Activated CD8-positive, alpha-beta T cell treated with anti-CD3 and anti-CD28 coated beads for 36 hours (primary cell): ENCODE data around the gene KLHL42. TPM values are rescaled to one million over a fixed set of nuclear protein-coding genes. Genes with fewer than 3 reads are reported as not detected.
"Not testable (repeated sequence)": the region's sequence is repeated elsewhere in the genome, so short reads cannot be mapped to it uniquely, and the experiment has no call there.

ENCODE experiments used
- ATAC-seq: fragments of 200-7000 bp; cut with Tn5 transposase; one replicate; pipeline ENCODE4 v1.10.0; 2021; ENCODE audit warnings: mild to moderate bottlenecking, moderate library complexity
- CTCF ChIA-PET: fragments of 350-600 bp; sonication (Branson Sonifier 250); formaldehyde crosslinking; loops from one replicate; lab custom pipeline; 2021; ENCODE audit warnings: antibody characterized with exemption; lab: Charles Lee
- POLR2A ChIA-PET: fragments of 350-600 bp; sonication (Branson Sonifier 250); formaldehyde crosslinking; loops from one replicate; lab custom pipeline; 2021; ENCODE audit warnings: antibody characterized with exemption; lab: Charles Lee
- DNase-seq: peaks from one replicate; pipeline ENCODE4 v3.0.0-alpha.2; 2020
- H3K27ac Mint-ChIP-seq: one replicate; pipeline ENCODE4 v1.8.0; 2021; ENCODE audit warnings: mild to moderate bottlenecking, mixed read lengths
- H3K27me3 Mint-ChIP-seq: one replicate; pipeline ENCODE4 v1.8.0; 2021; ENCODE audit warnings: mixed read lengths
- H3K36me3 Mint-ChIP-seq: one replicate; pipeline ENCODE4 v1.8.0; 2021; ENCODE audit warnings: low read depth, mixed read lengths
- H3K4me1 Mint-ChIP-seq: one replicate; pipeline ENCODE4 v1.8.0; 2021; ENCODE audit warnings: low read depth, mixed read lengths
- H3K4me3 Mint-ChIP-seq: one replicate; pipeline ENCODE4 v1.8.0; 2021; ENCODE audit warnings: mild to moderate bottlenecking, moderate library complexity, mixed read lengths
- H3K9me3 Mint-ChIP-seq: one replicate; pipeline ENCODE4 v1.8.0; 2021; ENCODE audit warnings: mixed read lengths
- intact Hi-C: fragments of 100-400 bp; cut with micrococcal nuclease; formaldehyde crosslinking; loops from one replicate; pipeline ENCODE4 v1.10.0; 2022
- total RNA-seq, 2 experiments: library from RNA; stranded (reverse); gene quantifications; one replicate each; pipeline ENCODE4 v1.2.3, GENCODE V29; 2021
- TF ChIP-seq, protein P1 (sequence below): fragments of 200-600 bp; IDR thresholded peaks from one replicate; pipeline ENCODE4 v1.8.0; 2022; ENCODE audit warnings: antibody characterized with exemption, mild to moderate bottlenecking

Gene KLHL42, protein sequence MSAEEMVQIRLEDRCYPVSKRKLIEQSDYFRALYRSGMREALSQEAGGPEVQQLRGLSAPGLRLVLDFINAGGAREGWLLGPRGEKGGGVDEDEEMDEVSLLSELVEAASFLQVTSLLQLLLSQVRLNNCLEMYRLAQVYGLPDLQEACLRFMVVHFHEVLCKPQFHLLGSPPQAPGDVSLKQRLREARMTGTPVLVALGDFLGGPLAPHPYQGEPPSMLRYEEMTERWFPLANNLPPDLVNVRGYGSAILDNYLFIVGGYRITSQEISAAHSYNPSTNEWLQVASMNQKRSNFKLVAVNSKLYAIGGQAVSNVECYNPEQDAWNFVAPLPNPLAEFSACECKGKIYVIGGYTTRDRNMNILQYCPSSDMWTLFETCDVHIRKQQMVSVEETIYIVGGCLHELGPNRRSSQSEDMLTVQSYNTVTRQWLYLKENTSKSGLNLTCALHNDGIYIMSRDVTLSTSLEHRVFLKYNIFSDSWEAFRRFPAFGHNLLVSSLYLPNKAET
- total RNA-seq = 10 to 100 TPM; 10.2 to 11.3 TPM

DNA sequence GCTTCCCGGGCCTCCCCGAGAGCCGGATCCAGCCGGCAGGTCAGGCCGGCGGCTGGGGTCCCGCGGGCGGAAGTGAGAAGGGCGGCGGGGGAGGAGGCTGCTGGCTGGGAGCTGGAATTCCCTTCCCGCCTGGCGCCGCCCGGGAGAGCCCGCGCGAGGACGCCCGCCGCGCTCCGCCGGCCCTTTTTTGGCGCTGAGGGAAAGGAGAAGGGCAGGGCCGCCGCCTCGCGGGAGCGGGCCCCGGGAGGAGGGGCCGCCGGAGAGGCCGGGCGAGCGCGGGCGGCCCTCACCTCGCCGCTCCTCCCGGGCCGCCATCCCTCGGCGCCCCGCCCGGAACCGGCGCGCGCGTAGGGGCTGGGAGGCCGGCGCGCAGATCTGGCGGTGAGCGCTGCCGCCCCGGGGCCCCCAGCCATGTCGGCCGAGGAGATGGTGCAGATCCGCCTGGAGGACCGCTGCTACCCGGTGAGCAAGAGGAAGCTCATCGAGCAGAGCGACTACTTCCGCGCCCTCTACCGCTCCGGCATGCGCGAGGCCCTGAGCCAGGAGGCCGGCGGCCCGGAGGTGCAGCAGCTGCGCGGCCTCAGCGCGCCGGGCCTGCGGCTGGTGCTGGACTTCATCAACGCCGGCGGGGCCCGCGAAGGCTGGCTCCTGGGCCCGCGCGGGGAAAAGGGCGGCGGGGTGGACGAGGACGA, at the start of gene KLHL42, which contains the start of gene MANSC4:
KLHL42 (plus strand) TSS at position 314 of the 692 bp plus-strand sequence; CDS start at position 412, 98 bp downstream.
MANSC4 (minus strand) TSS at position 317 of the 692 bp plus-strand sequence. CDS start 8,960 bp downstream, outside the sequence.
- ATAC-seq (peak; percentile 78), DNase-seq (peak; percentile 67)
- intact Hi-C loops = no loop called here
- Mint-ChIP-seq H3K27ac (peak within 1 kb of the TSS; percentile 84), H3K27me3 (no peaks in the 10 kb centered on the region), H3K4me3 (peak within 1 kb of the TSS; percentile 83), H3K36me3 (peaks cover 27% of the 10 kb centered on the region), H3K9me3 (no peaks in the 10 kb centered on the region), H3K4me1 (peaks cover 33% of the 10 kb centered on the region)
- ChIA-PET CTCF (interaction anchor here (0.5 to 2.3 kb wide), 9 partner anchors 8 to 558 kb away, joined by 3 to 11 read pairs (median 4); no protein-coding TSS in a partner anchor), POLR2A (interaction anchor here (0.6 to 2.9 kb wide), 13 partner anchors 9 to 84 kb away, joined by 3 to 19 read pairs (median 3); no protein-coding TSS in a partner anchor)
- TF ChIP-seq, protein P1, sequence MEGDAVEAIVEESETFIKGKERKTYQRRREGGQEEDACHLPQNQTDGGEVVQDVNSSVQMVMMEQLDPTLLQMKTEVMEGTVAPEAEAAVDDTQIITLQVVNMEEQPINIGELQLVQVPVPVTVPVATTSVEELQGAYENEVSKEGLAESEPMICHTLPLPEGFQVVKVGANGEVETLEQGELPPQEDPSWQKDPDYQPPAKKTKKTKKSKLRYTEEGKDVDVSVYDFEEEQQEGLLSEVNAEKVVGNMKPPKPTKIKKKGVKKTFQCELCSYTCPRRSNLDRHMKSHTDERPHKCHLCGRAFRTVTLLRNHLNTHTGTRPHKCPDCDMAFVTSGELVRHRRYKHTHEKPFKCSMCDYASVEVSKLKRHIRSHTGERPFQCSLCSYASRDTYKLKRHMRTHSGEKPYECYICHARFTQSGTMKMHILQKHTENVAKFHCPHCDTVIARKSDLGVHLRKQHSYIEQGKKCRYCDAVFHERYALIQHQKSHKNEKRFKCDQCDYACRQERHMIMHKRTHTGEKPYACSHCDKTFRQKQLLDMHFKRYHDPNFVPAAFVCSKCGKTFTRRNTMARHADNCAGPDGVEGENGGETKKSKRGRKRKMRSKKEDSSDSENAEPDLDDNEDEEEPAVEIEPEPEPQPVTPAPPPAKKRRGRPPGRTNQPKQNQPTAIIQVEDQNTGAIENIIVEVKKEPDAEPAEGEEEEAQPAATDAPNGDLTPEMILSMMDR = no peak

DNA sequence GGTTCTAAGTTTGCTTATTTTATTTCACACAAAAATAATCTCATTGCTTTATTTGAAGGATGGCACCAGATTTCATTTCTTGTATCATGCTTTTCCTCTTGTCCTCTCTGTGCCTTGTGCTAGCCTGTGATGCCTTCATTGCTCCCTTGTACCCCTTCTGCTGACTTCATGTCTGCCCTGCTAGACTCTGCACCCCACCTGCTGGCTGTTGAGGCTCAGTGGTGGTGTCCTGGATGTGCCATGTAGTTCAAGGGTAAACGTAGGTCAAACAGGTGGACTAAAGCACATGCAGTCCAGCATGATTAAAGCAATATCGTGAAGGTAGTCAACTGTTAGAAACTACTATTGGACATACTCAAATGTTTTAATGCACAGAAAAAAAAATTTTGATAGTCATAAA, 47.8 kb upstream of the KLHL42 start:
- DNase-seq = peak; percentile 12
- H3K4me3 Mint-ChIP-seq = no peak overlapping the region
- intact Hi-C loops = loop anchor here (5.0 kb wide), 1 partner anchor 210 kb away; no protein-coding TSS in a partner anchor

DNA sequence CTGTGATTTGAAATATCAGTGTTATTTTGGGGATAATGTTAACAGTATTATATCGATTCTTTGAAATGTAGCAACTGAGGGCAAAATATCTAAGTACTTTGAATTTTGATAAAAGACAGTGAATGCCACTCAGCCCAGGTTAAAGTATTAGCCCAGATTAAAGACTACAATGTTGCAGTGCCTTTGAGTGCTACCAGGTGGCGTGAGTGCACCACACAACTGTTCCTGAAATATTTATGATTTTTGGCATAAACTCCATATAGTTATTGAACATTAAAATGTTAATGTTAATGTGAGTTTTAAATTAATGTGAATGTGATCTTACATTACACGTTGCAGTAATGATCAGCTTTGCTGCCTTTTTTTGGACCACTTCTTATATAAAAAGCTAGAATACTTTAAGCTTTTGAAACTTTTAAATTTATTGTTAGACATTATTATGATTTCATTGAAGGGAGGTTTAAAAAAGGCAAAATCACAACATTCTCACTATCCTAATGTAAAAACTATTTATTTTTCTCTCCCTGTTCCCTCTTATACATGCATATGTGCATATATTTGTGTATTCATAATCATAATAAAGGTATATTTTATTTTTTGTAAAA, 46.9 kb upstream of the KLHL42 start:
- Mint-ChIP-seq H3K4me3 (no peak overlapping the region), H3K9me3 (no peaks in the 10 kb centered on the region), H3K36me3 (peaks cover 25% of the 10 kb centered on the region), H3K27ac (no peak overlapping the region), H3K27me3 (no peaks in the 10 kb centered on the region), H3K4me1 (no peaks in the 10 kb centered on the region)
- ATAC-seq (peak; percentile 79), DNase-seq (peak; percentile 47)
- POLR2A ChIA-PET = interaction anchor here (0.6 to 1.0 kb wide), 2 partner anchors 88 to 325 kb away, joined by 3 to 5 read pairs; no protein-coding TSS in a partner anchor
- intact Hi-C loops = loop anchor here (1.0 to 5.0 kb wide), 2 partner anchors 88 to 209 kb away; no protein-coding TSS in a partner anchor
- TF ChIP-seq, protein P1 = peak; percentile 82
- CTCF ChIA-PET = interaction anchor here (0.7 to 7.4 kb wide), 19 partner anchors 8 to 237 kb away, joined by 3 to 65 read pairs (median 4); no protein-coding TSS in a partner anchor

More for the DNA sequence above, 47.8 kb upstream of the KLHL42 start:
- ChIA-PET CTCF (interaction anchor here (0.5 to 7.4 kb wide), 17 partner anchors 8 to 238 kb away, joined by 3 to 65 read pairs (median 4); no protein-coding TSS in a partner anchor), POLR2A (interaction anchor here (1.0 kb wide), 1 partner anchor 89 kb away, joined by 3 read pairs; no protein-coding TSS in a partner anchor)
- Mint-ChIP-seq H3K4me1 (no peaks in the 10 kb centered on the region), H3K9me3 (no peaks in the 10 kb centered on the region), H3K27me3 (no peaks in the 10 kb centered on the region), H3K36me3 (peaks cover 22% of the 10 kb centered on the region), H3K27ac (no peak overlapping the region)
- no peak for ATAC-seq
- TF ChIP-seq, protein P1 = no peak

DNA sequence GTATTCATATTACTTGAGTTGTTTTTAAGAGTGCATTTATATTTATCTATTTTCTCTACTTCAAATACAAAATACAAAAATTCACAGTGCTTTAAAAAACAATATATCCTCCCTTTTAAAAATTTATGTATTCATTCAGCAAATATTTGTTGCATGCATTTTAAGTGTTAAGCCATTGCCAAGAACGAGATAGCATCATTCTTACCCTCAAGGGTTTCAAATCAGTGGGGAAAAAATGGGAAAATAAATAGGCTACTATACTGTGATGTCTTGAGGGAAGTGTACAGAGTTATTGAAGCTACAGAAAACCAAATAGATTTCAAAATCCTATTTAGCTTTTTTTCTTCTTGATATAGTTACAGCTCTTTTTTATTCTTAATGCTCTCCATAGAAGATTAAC, 46.2 kb upstream of the KLHL42 start:
- intact Hi-C loops = loop anchor here (1.0 to 5.0 kb wide), 2 partner anchors 88 to 209 kb away; no protein-coding TSS in a partner anchor
- no peak for DNase-seq
- H3K4me3 Mint-ChIP-seq = no peak overlapping the region
- H3K9me3 Mint-ChIP-seq = no peaks in the 10 kb centered on the region
- ChIA-PET POLR2A (interaction anchor here (0.6 kb wide), 1 partner anchor 324 kb away, joined by 5 read pairs; no protein-coding TSS in a partner anchor), CTCF (interaction anchor here (0.7 to 7.4 kb wide), 13 partner anchors 8 to 236 kb away, joined by 3 to 65 read pairs (median 6); no protein-coding TSS in a partner anchor)
- TF ChIP-seq, protein P1 = no peak
- peaks cover 24% of the 10 kb centered on the region for H3K36me3 Mint-ChIP-seq
- H3K27me3 Mint-ChIP-seq = no peaks in the 10 kb centered on the region
- no peak overlapping the region for H3K27ac Mint-ChIP-seq
- no peak for ATAC-seq
- peaks cover under 1% of the 10 kb centered on the region for H3K4me1 Mint-ChIP-seq

DNA sequence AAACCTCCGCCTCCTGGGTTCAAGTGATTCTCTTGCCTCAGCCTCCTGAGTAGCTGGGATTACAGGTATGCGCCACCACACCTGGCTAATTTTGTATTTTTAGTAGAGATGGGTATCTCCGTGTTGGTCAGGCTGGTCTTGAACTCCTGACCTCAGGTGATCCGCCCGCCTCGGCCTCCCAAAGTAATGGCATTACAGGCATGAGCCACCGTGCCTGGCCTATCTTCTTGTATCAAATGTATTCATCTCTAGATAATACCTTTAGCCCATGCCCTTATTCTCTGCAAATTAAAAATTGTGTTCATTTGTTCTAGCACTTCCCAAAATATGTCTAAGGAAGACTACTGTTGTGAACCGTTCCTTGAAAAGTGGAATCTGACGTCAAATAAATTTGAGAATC, 45.7 kb upstream of the KLHL42 start:
- ATAC-seq, H3K27ac Mint-ChIP-seq, H3K4me1 Mint-ChIP-seq, H3K9me3 Mint-ChIP-seq, DNase-seq, H3K27me3 Mint-ChIP-seq, POLR2A ChIA-PET, H3K4me3 Mint-ChIP-seq: not testable (repeated sequence)
- intact Hi-C loops = loop anchor here (5.0 kb wide), 1 partner anchor 208 kb away; no protein-coding TSS in a partner anchor
- peaks cover 24% of the 10 kb centered on the region for H3K36me3 Mint-ChIP-seq
- CTCF ChIA-PET = interaction anchor here (0.9 to 7.4 kb wide), 3 partner anchors 10 to 207 kb away, joined by 3 to 65 read pairs (median 44); no protein-coding TSS in a partner anchor
